K562 (cell line): ENCODE measurements around the gene SMG6. TPM values are rescaled to one million over a fixed set of nuclear protein-coding genes. Genes with fewer than 3 reads are reported as not detected.

Source experiments
- ATF7 ChIP-seq: fragments of 450-650 bp; IDR thresholded peaks from 2 replicates; pipeline ENCODE4 v1.7.1; 2014; ENCODE audit warnings: mild to moderate bottlenecking, moderate library complexity
- MGA ChIP-seq: fragments of 450-650 bp; IDR thresholded peaks from 2 replicates; pipeline ENCODE4 v1.6.1; 2016; ENCODE audit warnings: mild to moderate bottlenecking, moderate library complexity
- polyA plus RNA-seq, 8 experiments: library from polyadenylated mRNA; depleted of rRNA in 4 of 8; stranded (reverse) in 5 of 8; unstranded in 3 of 8; fragments of >200 nt; fragmentation: Nextera tagmentation in 2 of 8; fragmentation: Illumina TruSeq in 1 of 8; extraction: Ambion mirVana in 2 of 8; extraction: Trizol in 1 of 8; gene quantifications; 2 replicates each; pipeline versions ENCODE4 v1.2.1 to v1.2.3, GENCODE V29; 2011 to 2014; ENCODE audit warnings: inconsistent platforms in 1 of 8, missing spikeins in 1 of 8
- total RNA-seq, 7 experiments: library from RNA; depleted of rRNA in 6 of 7; stranded (reverse); fragments of >200 nt in 6 of 7; fragmentation: Illumina TruSeq in 2 of 7; extraction: Trizol in 2 of 7; gene quantifications; 2 replicates each; pipeline versions ENCODE4 v1.2.1 to v1.2.3, GENCODE V29; 2011 to 2021; ENCODE audit warnings: low replicate concordance in 1 of 7
- TF ChIP-seq, protein P1 (sequence below), 2 experiments: fragments of 200-800 bp in 1 of 2; sonication (Bioruptor generic) in 1 of 2; sonication (generic) in 1 of 2; formaldehyde crosslinking in 1 of 2; IDR thresholded peaks in 1 of 2; conservative IDR thresholded peaks in 1 of 2; 2 replicates each; pipeline versions ENCODE4 v1.5.0 to v1.6.1; 2016 to 2020; ENCODE audit warnings: missing compliant biosample characterization in 1 of 2, missing genetic modification characterization in 1 of 2, missing genetic modification reagents in 1 of 2
- TF ChIP-seq, protein P2 (sequence below): fragments of 250-450 bp; sonication (Bioruptor Pico); IDR thresholded peaks from 2 replicates; pipeline ENCODE4 v1.5.1; 2021; ENCODE audit warnings: mild to moderate bottlenecking
- TF ChIP-seq, protein P3 (sequence below): IDR thresholded peaks from 2 replicates; pipeline ENCODE4 v1.6.1; 2011; ENCODE audit not compliant: insufficient read length; ENCODE audit errors: extremely low read depth

Gene SMG6
- total and polyA plus RNA-seq, 9 of the 15 experiments (the other 6 are each of a cell fraction or from before 2014, with no cell fraction given): 0.44 to 13.9 (median 6.0) TPM

GRCh38 chr17:2089021-2089422, 214.6 kb downstream of the SMG6 start (continued):
- TF ChIP-seq, protein P1, sequence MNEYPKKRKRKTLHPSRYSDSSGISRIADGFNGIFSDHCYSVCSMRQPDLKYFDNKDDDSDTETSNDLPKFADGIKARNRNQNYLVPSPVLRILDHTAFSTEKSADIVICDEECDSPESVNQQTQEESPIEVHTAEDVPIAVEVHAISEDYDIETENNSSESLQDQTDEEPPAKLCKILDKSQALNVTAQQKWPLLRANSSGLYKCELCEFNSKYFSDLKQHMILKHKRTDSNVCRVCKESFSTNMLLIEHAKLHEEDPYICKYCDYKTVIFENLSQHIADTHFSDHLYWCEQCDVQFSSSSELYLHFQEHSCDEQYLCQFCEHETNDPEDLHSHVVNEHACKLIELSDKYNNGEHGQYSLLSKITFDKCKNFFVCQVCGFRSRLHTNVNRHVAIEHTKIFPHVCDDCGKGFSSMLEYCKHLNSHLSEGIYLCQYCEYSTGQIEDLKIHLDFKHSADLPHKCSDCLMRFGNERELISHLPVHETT (CRISPR knock-in tag; conservative IDR thresholded peaks at IDR 0.05 in 1 of 2, IDR thresholded peaks at IDR 0.05 in 1 of 2): 0 out of 4 replicates have a peak, but pooled peaks of 1 of the 2 experiments have one; percentile 9
- 0 out of 2 replicates have a peak, but pooled peaks have one; percentile 20 for TF ChIP-seq ATF7
- TF ChIP-seq, protein P2, sequence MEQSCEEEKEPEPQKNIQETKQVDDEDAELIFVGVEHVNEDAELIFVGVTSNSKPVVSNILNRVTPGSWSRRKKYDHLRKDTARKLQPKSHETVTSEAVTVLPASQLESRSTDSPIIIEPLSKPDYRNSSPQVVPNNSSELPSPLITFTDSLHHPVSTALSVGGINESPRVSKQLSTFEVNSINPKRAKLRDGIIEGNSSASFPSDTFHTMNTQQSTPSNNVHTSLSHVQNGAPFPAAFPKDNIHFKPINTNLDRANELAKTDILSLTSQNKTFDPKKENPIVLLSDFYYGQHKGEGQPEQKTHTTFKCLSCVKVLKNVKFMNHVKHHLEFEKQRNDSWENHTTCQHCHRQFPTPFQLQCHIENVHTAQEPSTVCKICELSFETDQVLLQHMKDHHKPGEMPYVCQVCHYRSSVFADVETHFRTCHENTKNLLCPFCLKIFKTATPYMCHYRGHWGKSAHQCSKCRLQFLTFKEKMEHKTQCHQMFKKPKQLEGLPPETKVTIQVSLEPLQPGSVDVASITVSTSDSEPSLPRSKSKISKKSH (CRISPR knock-in tag): no peak
- TF ChIP-seq MGA: 0 out of 2 replicates have a peak, but pooled peaks have one; percentile 18
- TF ChIP-seq, protein P3, sequence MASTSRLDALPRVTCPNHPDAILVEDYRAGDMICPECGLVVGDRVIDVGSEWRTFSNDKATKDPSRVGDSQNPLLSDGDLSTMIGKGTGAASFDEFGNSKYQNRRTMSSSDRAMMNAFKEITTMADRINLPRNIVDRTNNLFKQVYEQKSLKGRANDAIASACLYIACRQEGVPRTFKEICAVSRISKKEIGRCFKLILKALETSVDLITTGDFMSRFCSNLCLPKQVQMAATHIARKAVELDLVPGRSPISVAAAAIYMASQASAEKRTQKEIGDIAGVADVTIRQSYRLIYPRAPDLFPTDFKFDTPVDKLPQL: no peak
